Activated CD4-positive, alpha-beta T cell treated with anti-CD3 and anti-CD28 coated beads, Interleukin-2, amount 50 U/mL, for 1 hour (primary cell): ENCODE results near the gene SLC2A9.
"Not testable (repeated sequence)": the region's sequence is repeated elsewhere in the genome, so short reads cannot be mapped to it uniquely, and the experiment has no call there.

Experiments
- DNase-seq: peaks from one replicate; pipeline ENCODE4 v3.0.0-alpha.2; 2020

SLC2A9 gene

DNA sequence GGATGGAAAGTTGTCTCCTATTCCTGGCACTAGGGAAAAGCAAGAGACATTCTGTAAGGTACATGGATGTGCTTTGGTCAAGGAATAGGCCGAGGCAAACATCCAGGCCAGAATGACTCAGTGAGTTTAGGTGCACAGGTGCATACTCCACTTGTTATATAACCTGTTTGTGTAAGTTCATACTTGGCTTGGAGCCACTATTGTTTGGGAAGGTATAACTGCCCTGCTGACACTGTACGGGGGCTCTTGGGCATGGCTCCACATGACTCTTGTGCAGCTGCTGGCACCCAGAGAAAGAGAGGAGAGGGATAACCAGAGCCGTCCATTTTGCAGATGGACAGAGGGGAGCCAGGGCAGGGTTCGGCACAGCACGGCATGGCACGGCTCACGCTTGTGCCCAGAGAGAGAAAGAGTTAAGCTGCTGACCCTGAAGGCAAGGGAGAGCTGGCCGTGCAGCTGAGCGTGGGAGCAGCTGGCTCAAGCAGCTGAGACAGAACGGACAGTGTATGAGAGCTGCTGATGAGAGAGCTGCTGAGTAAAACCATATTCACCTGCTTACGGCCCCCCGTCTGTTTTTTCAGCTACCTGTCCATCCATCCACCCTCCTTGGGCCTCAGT, 98.0 kb downstream of the SLC2A9 start:
- no peak for DNase-seq

DNA sequence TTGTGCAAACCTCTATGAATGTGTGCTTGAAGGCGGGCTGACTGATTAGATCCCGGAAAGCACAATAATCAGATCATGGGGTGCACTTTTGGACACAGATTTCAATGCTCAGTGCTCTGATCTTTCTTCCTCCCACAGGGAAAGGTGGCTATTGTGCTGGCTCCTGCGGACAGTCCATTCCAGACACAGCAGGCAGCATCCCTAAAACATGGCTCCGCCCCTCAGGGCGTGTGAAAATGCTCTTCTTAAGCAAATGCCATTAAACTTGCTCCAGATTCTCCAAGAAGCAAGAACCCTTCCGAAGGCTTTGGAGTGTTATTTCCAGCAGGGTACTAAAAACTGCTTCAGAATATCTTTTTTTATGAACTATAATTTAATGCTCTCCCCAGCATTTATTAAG, 100.0 kb downstream of the SLC2A9 start:
- no peak for DNase-seq

DNA sequence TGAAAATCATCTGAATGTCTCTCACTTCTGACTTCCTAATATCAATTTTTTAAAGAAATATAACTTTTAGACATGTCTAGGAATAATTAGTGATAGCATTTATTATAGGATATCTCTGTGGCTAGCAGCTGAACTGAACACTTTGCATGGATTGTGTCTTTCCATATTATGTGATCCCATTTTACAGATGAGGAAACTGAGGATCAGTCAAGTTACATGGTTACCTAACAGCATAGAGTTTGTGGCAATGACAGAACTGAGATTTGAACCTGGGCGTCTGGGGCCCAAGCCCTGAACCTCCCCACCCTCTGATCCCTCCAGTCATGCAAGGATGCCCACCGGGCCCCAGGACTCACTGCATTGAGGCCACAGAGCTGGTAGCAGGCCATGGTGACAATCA, 101.3 kb downstream of the SLC2A9 start:
- DNase-seq: no peak

DNA sequence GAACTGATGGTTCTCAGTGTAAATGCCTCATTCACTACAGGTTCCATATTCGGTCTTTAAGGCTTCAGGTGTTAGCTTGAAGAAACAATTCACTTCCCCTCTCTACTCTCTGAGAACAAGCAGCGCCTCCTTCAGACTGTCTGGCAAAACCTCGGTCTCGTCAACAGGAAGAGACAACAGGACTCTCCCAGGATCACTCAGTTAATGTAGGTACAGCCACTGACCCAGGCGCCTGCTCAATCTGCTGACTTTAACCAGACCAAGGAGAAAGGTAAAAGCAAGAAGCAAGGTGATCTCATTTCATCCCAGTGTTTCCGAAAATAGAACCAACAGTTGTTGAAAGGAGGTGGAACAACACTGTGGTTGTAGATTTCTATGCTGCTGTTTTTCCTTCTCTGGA, 102.2 kb downstream of the SLC2A9 start:
- DNase-seq: no peak

DNA sequence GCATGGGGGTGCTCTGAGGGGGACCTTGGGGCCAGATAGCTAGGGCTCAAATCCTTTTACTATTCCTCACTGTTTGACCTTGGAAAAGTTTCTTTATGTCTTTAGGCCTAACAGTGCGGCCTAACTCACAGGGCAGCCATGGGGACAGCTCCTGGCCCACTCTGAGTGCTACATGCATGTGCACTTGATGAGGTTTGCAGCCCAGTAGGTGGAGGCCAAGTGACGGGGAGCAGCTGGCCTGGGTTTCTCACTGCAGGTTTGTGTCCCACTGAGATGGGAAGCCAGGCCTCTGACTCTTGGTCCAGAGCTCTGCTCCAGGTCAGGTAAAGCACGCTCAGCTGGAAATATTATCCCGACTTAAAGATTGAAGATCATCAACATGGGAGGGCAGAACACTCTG, 102.8 kb downstream of the SLC2A9 start:
- no peak for DNase-seq

DNA sequence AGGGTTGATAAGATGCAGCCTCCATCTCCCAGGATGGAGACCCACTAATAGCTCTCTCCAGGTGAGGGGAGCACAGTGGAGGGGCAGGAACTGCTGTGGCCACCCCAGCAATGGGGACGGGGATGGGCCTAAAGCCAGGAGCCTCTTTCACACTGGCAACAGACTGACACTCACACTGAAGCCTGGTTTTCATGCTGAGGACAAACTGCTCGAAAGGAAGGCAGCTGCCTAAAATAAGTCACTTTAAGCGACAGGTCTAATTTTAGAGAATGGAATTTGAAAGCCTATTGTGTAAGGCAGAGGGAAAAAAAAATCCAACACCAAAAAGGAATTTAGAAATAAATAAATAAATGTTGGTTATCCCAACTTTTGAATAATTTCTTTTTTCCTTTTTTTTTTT, 104.4 kb downstream of the SLC2A9 start:
- no peak for DNase-seq

DNA sequence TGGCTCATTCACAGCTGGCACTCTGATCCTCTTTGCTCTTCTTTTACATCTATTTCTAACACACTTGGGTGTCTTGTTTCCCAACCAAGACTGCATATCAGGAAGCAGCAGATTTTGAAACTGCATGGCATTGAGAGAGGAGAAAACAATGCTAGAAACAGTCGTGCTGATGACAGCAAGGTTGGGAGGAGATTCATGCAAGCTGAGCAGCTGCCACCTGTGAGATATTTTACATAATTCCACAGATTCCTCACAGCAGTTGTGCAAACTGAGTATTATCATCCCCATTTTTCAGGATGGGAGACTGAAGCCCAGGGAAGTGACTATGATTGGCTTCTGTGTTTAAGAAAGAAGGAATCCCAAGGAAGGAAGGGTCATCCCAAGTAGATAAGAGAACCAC, 105.0 kb downstream of the SLC2A9 start:
- DNase-seq: no peak

DNA sequence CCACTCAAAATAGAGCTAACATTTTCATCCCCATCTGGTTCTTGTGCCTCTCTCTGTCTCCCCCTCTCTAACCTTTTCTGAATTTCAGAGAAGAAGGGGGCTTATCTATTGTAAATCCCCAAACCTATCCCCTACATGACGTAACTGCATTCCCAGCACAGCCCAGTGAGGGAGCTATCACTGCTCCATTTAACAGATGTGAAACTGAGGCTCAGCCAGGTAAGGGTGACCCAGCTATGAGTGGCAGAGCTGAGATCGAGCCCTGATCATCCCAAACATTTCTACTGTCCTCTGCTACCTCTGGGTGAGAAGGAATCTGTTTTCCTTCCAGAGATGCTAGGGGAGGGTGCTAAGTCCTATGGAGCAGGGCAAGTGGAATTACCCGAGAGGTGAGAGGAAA, 107.5 kb downstream of the SLC2A9 start:
- DNase-seq: no peak

DNA sequence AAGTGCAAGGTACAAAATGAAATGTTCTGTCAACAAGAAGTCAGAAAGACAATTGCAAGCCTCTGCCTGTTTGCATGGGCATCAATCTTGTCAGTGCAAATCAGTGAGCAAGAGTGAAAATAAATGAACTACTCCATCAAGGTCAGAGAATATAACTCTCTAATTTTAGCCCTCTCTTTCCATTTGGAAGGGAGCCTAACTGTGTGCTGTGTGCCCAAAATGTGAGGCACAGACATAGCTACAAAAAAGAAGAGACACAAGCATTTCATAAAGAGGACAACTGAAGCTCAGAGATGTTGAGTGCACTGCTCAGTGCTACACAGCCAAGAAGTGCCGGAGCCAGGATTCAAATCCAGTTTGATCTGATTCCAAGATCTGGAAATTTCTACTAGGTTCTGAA, 114.3 kb downstream of the SLC2A9 start:
- no peak for DNase-seq

DNA sequence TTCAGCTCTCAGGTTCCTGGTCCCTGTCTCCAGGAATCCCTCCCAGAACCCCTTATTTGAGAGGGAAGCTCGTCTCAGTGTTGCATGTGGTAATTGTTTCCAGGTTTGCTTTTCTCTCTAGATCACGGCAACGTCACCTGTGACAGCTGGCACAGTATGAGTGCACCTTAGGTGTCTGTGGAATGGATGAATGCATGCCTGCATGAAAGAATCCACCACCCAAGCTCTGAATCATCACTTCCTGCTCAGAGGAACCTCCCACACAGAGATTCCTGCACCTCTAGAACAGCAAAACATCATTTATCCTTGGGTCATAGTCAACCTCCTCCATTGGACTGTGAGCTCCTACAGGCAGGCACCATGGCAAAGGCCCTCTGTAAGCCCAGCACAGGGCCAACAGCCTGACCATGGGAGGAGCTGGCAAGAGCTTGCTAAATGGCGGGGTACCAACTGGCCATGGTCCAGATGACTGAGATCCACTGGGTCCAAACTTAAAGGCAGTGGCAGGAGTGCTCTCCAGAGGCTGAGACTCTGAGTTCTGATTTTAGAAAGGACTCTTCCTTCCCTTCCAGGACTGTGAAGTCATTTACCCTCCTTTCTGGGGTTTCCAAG, 116.2 kb downstream of the SLC2A9 start:
- no peak for DNase-seq

DNA sequence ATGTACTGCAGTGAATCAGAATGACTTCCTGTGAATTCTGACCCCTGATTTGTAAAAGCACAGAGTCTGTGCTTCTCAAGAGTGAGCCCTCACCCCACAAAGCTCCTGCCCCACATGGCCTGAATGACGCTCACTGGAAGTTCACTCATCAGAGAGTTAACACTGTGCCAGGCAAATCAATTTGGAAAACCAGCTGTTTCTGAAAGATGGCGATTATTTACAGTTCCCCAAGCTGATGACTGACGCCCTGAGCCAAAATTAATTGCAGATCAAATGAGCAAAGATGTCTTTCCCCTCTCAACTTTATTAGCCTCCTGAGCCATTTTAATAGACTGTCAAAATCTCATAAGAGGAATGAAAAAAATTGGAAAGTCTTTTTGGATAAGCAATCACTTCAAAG, 118.0 kb downstream of the SLC2A9 start:
- no peak for DNase-seq

DNA sequence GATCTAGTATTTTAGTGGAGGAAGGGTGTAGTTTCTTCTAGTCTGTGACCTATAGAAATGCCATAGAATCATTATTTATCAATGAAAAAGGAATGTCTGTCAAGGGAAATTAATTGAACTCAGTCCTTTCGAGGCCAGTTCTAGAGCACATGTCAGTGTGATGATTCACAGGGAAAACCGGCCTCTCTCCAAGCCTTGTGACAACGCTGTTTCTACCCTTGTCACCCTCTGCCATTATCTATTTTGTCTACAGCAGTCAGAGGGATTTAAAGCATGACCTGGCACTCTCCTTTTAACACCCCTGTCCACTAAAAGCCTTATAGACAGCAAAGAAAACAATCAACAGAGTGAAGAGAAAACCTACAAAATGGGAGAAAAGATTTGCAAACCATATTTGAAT, 120.0 kb downstream of the SLC2A9 start:
- no peak for DNase-seq

DNA sequence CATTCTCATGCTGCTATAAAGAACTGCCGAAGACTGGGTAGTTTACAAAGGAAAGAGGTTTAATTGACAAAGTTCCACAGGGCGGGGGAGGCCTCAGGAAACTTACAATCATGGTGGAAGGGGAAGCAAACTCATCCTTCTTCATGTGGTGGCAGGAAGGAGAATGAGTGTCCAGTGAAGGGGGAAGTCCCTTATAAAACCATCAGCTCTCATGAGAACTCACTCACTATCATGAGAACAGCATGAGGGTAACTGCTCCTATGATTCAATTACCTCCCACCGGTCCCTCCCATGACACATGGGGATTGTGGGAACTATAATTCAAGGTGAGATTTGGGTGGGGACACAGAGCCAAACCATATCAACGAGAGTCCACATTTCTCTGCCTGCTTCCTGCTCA, 120.7 kb downstream of the SLC2A9 start:
- DNase-seq: not testable (repeated sequence)

DNA sequence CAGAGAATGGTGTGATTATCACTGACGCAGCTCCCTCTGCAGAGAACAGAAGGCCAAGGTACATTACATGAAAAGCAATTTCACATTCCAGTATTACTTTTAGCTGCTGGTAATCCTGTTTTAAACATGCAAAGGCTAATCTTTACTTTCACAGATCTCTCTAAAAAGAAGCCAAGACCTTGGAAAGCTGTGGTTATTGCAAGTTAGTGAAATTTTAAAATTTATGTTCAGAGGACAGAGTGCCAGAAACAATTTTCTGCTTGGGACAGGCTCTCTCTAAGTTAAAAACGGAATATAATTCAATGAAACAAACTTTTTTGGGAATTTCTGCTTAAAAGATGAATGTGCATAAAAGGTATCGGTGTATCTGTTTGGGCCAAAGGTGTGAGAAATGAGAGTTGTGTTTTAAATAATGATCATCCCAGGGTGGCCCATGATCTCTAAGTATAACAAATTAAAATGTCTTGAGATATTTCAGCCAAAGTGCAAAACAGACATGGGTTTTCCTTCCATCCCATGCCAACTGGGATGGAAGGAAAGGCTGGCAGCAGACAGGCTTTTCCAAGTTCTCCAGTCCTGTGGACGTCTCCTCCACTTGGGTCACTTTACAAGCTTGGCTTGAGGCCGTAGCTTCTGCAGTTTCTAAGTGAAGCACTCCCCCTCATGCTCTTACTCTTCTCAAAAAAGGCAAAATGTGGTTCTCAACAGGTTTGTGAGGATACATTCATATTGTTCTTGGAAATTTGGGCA, 121.8 kb downstream of the SLC2A9 start:
- no peak for DNase-seq

DNA sequence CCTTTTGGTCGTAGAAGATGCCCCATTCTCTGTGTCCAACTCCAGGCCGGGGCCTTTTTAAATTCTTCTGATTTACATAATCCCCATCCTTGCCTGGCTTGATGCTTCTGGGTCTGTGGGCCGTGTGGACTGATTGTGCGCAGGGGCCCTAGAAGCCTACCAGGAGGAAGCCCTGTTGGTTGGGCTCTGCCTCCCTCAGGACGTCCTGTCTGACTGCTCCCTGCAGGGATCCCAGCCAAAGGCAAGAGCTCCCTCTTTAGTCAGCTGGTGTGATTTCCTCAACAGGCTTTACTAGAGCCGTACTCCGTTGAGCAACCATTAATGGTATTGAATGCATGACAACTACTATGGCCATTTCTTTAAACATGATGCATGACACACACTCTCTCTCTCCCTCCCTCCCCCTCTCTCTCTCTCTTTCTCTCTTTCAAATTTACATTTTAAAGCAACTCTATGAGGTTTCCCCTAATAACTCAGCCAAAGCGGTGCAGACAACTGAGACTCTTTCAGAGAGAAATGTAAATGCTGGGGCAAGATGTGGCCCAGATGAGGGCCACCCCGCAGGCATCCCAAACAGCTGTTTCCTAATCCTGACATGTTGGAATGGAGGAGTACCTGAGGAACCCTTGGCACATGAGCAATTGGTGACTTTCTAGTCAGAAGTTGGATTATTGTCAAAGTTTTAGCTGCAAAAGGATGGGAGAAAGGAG, 122.5 kb downstream of the SLC2A9 start:
- DNase-seq: no peak

DNA sequence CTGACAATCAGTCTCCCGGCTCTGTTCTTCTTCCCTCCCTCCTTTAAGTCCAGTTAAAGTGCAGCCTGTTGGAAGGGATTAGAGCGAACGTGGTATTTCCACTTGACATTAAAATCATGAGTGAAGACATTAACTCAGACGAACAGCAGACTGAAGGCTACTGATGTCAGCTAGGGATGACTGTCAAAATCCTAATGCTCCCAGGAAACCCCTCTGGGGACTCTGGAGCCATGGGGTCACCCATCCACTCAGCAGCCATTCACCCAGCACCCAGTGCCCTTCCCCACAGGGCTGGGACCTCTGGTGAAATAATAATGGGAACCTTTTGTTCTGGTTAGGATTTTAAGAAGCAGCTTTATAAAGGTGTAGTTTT, 126.0 kb downstream of the SLC2A9 start:
- DNase-seq: no peak

DNA sequence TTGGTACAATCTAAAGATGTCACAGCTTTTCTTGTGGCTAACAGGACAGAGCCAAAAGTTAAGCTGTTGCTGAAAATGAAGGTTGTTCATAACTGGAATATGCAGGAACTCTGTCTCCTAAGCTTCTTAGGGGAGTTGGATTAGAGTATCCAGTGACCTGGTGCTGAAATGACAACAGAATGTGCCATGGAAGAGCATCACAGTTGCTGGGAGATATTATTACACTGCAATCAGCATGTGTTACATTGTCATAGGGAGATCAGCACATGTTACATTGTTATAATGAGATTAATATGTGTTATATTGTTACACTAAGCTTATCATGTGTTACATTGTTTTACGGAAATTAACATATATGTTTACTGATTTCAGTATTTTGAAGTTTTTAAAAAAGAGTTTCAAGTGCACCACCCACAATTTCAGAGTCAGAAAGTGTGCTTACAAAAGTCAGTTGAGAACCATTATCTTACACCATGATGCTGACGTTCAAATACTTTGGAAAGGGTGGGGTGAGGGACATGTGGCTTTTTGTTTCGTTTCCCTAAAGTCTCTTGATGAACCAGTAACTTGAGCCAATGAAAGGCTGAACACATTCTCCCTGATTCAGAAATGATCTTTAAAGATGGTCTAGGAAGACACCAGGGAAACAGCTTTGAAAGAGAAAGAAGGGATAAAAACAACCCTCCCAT, 126.5 kb downstream of the SLC2A9 start:
- no peak for DNase-seq

DNA sequence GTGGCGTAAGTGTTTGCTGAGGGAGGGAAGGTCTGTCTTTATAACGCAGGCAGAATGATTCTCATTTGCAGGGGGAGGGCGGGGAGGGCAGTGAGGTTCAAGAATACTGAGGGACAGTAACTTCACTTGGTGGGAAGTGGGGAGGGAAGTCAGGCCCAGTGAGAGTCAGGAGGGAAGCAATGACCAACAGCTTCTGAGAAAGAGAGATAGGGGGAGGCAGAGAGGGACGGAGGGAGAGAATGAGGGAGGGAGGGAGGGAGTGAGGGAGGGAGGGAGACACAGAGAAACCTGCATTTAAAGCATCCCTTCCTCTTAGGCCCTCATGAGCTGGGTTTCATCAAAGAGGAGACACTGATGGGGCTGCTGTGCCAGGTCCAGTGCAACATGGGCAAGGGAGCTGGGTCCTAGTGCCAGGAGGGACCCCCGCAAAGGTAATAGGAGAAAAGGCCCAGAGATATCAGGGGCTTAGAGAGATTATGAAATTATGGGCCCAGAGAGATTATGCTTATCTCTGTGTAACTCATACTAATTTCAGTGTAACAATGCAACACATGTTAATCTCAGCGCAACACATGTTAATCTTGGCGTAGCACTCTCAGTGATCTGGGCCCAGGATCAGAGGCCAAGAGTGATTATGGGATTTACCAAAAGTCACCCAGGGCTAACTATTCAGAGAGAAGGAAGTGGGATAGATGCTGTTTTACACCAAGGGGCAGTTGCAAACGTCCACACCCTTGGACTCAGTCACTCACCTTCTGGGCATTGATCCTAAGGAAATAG, 127.8 kb downstream of the SLC2A9 start:
- no peak for DNase-seq

DNA sequence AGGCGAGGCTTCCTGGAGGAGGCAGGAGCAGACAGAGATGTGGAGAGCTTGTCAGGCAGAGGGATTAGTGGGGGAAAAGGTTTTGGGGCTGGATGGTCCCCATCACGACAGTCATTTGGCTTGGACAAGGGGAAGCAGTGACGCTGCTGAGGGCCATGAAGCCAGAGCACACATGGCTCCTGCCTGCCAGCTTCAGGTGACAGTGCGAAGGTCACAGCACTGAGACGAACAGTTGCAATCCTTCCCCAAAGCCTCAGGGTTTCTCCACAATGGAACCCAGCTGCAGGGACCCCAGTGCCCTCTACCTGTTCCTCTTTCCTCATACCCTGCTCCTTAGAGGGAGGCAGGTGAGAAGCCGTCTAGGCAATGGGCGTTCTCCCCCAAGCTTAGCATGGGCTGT, 129.6 kb downstream of the SLC2A9 start:
- no peak for DNase-seq

DNA sequence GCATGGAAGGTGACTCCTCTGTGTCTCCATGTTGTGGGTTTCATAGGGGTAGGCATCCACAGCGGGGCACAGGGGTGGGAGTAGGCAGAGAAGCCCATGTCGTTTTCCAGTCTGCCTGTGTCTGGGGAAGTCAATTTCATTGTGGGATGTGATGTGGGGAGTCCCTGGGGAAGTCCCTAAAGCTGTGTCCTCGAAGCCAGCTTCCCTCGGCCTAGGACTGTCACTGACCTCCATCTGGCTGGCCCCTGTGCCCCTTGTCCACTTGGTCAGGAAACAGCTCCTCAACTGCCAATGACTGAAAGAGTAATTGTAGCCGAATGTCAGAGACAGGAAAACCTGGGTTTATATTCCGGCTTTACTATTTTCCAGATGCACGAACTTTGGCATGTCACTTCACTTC, 130.2 kb downstream of the SLC2A9 start:
- no peak for DNase-seq

DNA sequence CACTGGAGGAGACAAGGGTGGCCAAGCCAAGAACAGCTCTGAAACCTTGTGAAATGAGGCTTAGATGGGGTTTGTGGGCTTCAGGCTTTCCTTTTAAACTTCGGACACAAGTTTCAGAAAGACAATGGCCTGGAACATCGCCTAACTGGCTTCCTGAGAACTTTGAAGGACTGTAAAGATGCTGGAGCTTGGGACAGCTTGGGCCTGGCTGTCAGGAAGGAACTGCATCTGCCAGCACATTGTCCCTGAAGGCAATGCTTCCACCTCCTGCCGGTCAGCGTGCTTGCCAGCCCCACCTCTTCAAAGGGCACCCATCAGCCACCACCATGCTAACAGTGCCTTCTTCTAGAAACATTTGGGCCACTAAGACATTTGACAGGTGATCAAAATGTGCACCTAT, 132.0 kb downstream of the SLC2A9 start:
- no peak for DNase-seq

DNA sequence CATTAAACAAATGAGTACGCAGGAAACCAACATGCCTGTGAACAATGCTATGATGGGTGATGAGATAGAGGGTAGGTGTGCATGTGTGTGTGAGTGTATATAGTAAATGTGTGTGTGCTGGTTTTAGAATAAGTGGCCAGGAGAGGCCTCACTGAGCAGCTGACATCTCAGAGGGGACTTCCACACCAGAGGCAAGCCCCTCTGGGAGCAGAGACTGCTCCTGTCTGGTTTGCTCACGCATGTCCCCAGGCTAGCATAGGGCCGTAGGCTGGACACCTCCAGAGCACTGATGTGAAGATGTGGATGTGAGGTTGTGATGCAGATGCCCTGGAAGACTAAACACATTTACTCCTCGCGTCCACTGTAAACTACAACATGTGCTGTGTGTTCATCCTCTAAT, 135.3 kb downstream of the SLC2A9 start:
- no peak for DNase-seq
